Uterus (tissue), 4 donors: ENCODE results near the gene DMXL2. TPM values are rescaled to one million over a fixed set of nuclear protein-coding genes. Genes with fewer than 3 reads are reported as not detected.
"Not testable (repeated sequence)": the region's sequence is repeated elsewhere in the genome, so short reads cannot be mapped to it uniquely, and the experiment has no call there.

Experiments used
- DNase-seq, 2 donors: peaks; one replicate each; pipeline ENCODE4 v3.0.0-alpha.2; 2019 to 2020
- H3K27ac ChIP-seq, 2 donors: fragments of 200-600 bp; sonication (generic); 1 replicate in 1 of 2; 2 replicates in 1 of 2; pipeline ENCODE4 v1.5.1; 2016 to 2018
- H3K27me3 ChIP-seq, 2 donors: fragments of 200-600 bp; sonication (generic); one replicate each; pipeline ENCODE4 v1.5.1; 2018 to 2019; ENCODE audit warnings: control low read depth in 1 of 2
- H3K36me3 ChIP-seq, 2 donors: fragments of 200-600 bp; sonication (generic); one replicate each; pipeline ENCODE4 v1.5.1; 2019; ENCODE audit warnings: control low read depth in 1 of 2
- H3K4me1 ChIP-seq, 2 donors: fragments of 200-600 bp; sonication (generic); one replicate each; pipeline ENCODE4 v1.5.1; 2018 to 2019; ENCODE audit warnings: control low read depth in 1 of 2
- H3K4me3 ChIP-seq, 2 donors: fragments of 200-600 bp; sonication (generic); 1 replicate in 1 of 2; 2 replicates in 1 of 2; pipeline ENCODE4 v1.5.1; 2018 to 2019; ENCODE audit warnings: mild to moderate bottlenecking in 1 of 2
- H3K9me3 ChIP-seq, 2 donors: fragments of 200-600 bp; sonication (generic); one replicate each; pipeline ENCODE4 v1.5.1; 2019; ENCODE audit warnings: control low read depth in 1 of 2
- POLR2A ChIP-seq, 2 donors: fragments of 450-650 bp; IDR thresholded peaks; one replicate each; pipeline ENCODE4 v1.6.1; 2016; ENCODE audit warnings: antibody characterized with exemption in 2 of 2, mild to moderate bottlenecking in 1 of 2, moderate library complexity in 1 of 2
- intact Hi-C: fragments of 100-400 bp; cut with DNase I; formaldehyde crosslinking; loops from one replicate; pipeline ENCODE4 v1.15.1; 2023; ENCODE audit warnings: low total_unique reads
- total RNA-seq, 4 donors: library from RNA; depleted of rRNA in 3 of 4; stranded (reverse); fragments of >200 nt in 3 of 4; gene quantifications; one replicate each; pipeline versions ENCODE4 v1.1.0 to v1.2.4, GENCODE V29; 2014 to 2023
- TF ChIP-seq, protein P1 (sequence below), 4 experiments: fragments of 200-600 bp in 2 of 4; fragments of 450-650 bp in 2 of 4; sonication (generic) in 2 of 4; IDR thresholded peaks; one replicate each; pipeline ENCODE4 v1.5.1; 2016 to 2019; ENCODE audit warnings: antibody characterized with exemption in 4 of 4, mild to moderate bottlenecking in 2 of 4, moderate library complexity in 1 of 4
- donor health status: DM: yes; HTN: yes; CAD: no.

DMXL2 gene
- total RNA-seq, 4 donors from 2014 or later = 6.9 to 100 (median 26.6) TPM

DNA sequence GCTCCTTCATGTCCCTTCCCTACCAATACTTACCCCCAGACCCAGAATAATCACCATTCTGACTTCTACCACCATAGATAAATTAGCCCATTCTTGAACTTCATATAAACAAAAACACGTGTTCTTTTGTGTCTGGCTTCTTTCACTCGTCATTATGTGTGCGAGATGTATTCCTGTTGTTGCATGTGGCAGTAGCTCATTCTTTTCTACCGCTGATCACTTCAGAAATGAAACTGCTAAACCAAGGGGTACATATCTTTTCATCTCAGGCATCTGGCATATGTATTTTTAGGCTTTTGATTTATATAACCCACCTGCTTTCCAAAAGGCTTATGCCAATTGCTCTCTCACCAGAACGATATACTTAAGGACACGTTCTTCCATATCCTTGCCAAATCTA, 44.9 kb upstream of the DMXL2 start:
- Histone ChIP-seq H3K27me3 (no peaks in the 10 kb centered on the region), H3K4me1 (no peaks in the 10 kb centered on the region), H3K4me3 (no peak overlapping the region), H3K36me3 (no peaks in the 10 kb centered on the region), H3K9me3 (no peaks in the 10 kb centered on the region), H3K27ac (no peak overlapping the region)
- TF ChIP-seq POLR2A (IDR thresholded peaks at IDR 0.05) = no peak
- TF ChIP-seq, protein P1, sequence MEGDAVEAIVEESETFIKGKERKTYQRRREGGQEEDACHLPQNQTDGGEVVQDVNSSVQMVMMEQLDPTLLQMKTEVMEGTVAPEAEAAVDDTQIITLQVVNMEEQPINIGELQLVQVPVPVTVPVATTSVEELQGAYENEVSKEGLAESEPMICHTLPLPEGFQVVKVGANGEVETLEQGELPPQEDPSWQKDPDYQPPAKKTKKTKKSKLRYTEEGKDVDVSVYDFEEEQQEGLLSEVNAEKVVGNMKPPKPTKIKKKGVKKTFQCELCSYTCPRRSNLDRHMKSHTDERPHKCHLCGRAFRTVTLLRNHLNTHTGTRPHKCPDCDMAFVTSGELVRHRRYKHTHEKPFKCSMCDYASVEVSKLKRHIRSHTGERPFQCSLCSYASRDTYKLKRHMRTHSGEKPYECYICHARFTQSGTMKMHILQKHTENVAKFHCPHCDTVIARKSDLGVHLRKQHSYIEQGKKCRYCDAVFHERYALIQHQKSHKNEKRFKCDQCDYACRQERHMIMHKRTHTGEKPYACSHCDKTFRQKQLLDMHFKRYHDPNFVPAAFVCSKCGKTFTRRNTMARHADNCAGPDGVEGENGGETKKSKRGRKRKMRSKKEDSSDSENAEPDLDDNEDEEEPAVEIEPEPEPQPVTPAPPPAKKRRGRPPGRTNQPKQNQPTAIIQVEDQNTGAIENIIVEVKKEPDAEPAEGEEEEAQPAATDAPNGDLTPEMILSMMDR (IDR thresholded peaks at IDR 0.05) = no peak
- no peak for DNase-seq
- intact Hi-C loops = no loop called here

DNA sequence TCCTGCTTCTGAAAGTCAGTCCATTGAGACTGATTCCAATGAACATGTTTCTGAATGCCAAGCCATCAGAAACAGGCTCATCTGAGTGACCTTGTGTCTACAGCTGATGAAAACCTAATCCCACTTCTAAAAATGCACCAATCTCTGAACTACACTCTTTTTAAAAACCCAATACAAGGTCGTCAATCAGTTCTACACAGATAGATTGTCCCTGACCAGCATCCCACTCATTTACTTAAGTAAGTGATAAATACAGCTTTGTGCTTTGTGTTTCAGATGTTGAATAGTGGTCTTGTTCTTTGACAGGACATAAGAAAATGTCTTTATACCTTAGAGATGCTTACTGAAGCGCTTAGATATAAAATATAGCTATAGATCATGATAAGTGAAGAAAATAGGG, 38.5 kb upstream of the DMXL2 start:
- Histone ChIP-seq H3K27me3 (no peaks in the 10 kb centered on the region), H3K27ac (no peak overlapping the region), H3K4me3 (no peak overlapping the region), H3K4me1 (no peaks in the 10 kb centered on the region), H3K36me3 (no peaks in the 10 kb centered on the region), H3K9me3 (no peaks in the 10 kb centered on the region)
- TF ChIP-seq, protein P1 (IDR thresholded peaks at IDR 0.05) = no peak
- no peak for TF ChIP-seq POLR2A (IDR thresholded peaks at IDR 0.05)
- no peak for DNase-seq
- intact Hi-C loops = no loop called here

DNA sequence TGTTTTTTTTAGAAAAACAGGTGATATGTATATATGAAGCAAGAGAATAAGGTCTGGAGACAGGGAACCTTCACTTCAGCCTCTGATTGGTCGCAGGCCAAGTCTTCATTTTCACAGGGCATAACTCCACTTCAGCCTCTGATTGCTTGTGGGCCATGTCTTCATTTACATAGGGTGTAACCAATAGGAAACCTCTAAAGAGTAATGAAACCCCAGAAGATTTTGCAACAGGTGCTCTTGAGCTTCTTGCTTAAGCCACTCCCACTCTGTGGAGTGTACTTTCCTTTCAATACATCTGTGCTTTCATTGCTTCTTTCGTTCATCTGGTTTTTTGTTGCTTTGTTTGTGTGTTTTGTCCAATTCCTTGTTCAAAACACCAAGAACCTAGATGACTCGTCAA, 36.1 kb upstream of the DMXL2 start:
- Histone ChIP-seq H3K4me3 (no peak overlapping the region), H3K27me3 (no peaks in the 10 kb centered on the region), H3K9me3 (no peaks in the 10 kb centered on the region), H3K27ac (no peak overlapping the region), H3K36me3 (no peaks in the 10 kb centered on the region), H3K4me1 (no peaks in the 10 kb centered on the region)
- intact Hi-C loops = no loop called here
- DNase-seq = no peak
- no peak for TF ChIP-seq POLR2A (IDR thresholded peaks at IDR 0.05)
- TF ChIP-seq, protein P1 (IDR thresholded peaks at IDR 0.05) = no peak

DNA sequence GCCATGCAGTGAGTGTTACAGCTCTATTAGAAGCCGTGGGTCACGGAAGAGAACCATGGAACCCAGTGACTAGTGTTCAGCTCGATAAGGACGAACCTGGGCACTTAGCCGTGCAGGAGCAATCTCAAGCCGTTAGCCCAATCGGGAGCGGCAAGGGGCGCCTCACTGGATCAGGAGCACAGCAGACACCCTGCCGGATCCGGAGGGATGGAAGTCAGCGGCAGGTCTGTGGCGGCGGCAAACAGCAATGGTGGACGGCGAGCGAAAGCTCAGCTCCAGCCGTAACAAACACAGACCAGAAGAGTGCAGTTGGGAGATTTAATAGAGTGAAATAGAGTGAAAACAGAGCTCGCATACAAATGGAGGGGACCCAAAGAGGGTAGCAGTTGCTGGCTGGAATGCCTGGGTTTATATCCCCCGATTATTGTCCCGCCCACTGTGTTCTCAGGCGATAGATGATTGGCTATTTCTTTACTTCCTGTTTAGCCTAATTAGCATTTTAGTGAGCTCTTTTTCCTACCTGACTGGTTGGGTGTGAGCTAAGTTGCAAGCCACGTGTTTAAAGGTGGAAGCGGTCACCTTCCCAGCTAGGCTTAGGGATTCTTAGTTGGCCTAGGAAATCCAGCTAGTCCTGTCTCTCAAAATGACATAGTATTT, 33.0 kb upstream of the DMXL2 start:
- H3K27ac ChIP-seq, H3K4me3 ChIP-seq, H3K27me3 ChIP-seq, intact Hi-C loops, H3K36me3 ChIP-seq, DNase-seq, H3K9me3 ChIP-seq, H3K4me1 ChIP-seq: not testable (repeated sequence)

DNA sequence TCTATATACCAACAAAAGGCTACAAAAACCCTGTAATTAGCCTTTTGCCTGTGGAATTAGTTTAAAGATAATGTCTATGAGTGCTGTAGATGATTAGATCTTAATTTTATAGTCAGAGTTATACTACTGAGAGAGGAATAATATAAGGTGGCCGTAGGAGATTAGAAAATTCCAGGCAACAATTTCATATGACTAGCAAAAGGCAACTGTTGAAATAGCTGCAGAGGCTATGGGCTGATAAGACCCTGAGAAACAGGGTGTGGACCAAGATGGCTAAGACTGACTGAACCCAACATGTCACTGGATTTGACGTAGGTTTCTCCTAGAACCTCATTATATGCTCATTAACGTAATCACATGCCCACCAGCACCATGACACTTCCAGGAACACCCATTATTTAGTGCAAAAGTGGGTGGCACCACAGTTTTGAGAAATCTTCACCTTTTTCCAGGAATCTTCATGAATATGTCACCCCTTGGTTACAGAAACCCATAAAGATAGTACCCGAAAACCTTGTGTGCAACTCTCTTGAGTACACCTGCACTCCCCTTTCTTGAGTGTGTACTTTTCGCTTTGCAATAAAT, 29.6 kb upstream of the DMXL2 start:
- no peaks in the 10 kb centered on the region for H3K36me3 ChIP-seq
- intact Hi-C loops = no loop called here
- DNase-seq = no peak
- TF ChIP-seq POLR2A (IDR thresholded peaks at IDR 0.05) = no peak
- TF ChIP-seq, protein P1 (IDR thresholded peaks at IDR 0.05) = no peak
- no peak overlapping the region for H3K4me3 ChIP-seq
- H3K9me3 ChIP-seq = no peaks in the 10 kb centered on the region
- H3K4me1 ChIP-seq = no peaks in the 10 kb centered on the region
- H3K27ac ChIP-seq = no peak overlapping the region
- no peaks in the 10 kb centered on the region for H3K27me3 ChIP-seq
